GM18873 (cell line): ENCODE results near the gene ATG4B.

Source experiments
- ATAC-seq: cut with Tn5 transposase; IDR thresholded peaks from one replicate; pipeline ENCODE4 v1.9.1; 2021; ENCODE audit warnings: mild to moderate bottlenecking, moderate library complexity, moderate number of reproducible peaks; ENCODE audit not compliant: unreplicated experiment, low FRiP score

The ATG4B gene

GRCh38 chr2:241612156-241613016 lies 25.1 kb upstream of the ATG4B start:
- no peak for ATAC-seq

- no peak for ATAC-seq
Observed at GRCh38 chr2:241613017-241613780, 24.3 kb upstream of the ATG4B start.

- no peak for ATAC-seq
Observed at GRCh38 chr2:241615041-241615440, 22.5 kb upstream of the ATG4B start.

- ATAC-seq: no peak
Observed at GRCh38 chr2:241615522-241616052, 21.9 kb upstream of the ATG4B start.

- no peak for ATAC-seq
Observed at GRCh38 chr2:241616168-241617125, 21.0 kb upstream of the ATG4B start.

GRCh38 chr2:241617431-241618154 lies 19.9 kb upstream of the ATG4B start:
- no peak for ATAC-seq

- no peak for ATAC-seq
Observed at GRCh38 chr2:241618296-241618805, 19.1 kb upstream of the ATG4B start.

- no peak for ATAC-seq
Observed at GRCh38 chr2:241618829-241619228, 18.7 kb upstream of the ATG4B start.

GRCh38 chr2:241619597-241620418 lies 17.7 kb upstream of the ATG4B start:
- no peak for ATAC-seq

- ATAC-seq: no peak
Observed at GRCh38 chr2:241620419-241620769, 17.1 kb upstream of the ATG4B start.

- no peak for ATAC-seq
Observed at GRCh38 chr2:241627675-241628074, 9.8 kb upstream of the ATG4B start.

- no peak for ATAC-seq
Observed at GRCh38 chr2:241629762-241630435, 7.6 kb upstream of the ATG4B start.

- no peak for ATAC-seq
Observed at GRCh38 chr2:241632478-241633325, 4.8 kb upstream of the ATG4B start.

- ATAC-seq: no peak
Observed at GRCh38 chr2:241633561-241633960, 3.9 kb upstream of the ATG4B start.

- no peak for ATAC-seq
Observed at GRCh38 chr2:241635756-241636155, 1.7 kb upstream of the ATG4B start.

- no peak for ATAC-seq
Observed at GRCh38 chr2:241636182-241637017, 1.1 kb upstream of the ATG4B start.
